Middle frontal gyrus (tissue), 1 donor: Measurements from ENCODE around the gene PRR5L.

Experiments
- DNase-seq: peaks from one replicate; pipeline ENCODE4 v3.0.0-alpha.2; 2015; ENCODE audit warnings: low spot score; ENCODE audit errors: extremely low spot score

PRR5L gene

GRCh38 chr11:36431429-36432092, 135.5 kb downstream of the PRR5L start:
- no peak for DNase-seq

GRCh38 chr11:36432093-36432469, 136.0 kb downstream of the PRR5L start:
- no peak for DNase-seq

GRCh38 chr11:36432738-36433137, 136.7 kb downstream of the PRR5L start:
- no peak for DNase-seq

GRCh38 chr11:36436064-36436463, 140.0 kb downstream of the PRR5L start:
- DNase-seq = no peak

GRCh38 chr11:36436589-36436988, 140.5 kb downstream of the PRR5L start:
- no peak for DNase-seq

GRCh38 chr11:36437413-36437812, 141.3 kb downstream of the PRR5L start:
- no peak for DNase-seq

GRCh38 chr11:36438126-36438525, 142.0 kb downstream of the PRR5L start:
- no peak for DNase-seq

- no peak for DNase-seq
Observed at GRCh38 chr11:36441610-36442208, 145.6 kb downstream of the PRR5L start.

GRCh38 chr11:36443661-36444060, 147.6 kb downstream of the PRR5L start:
- no peak for DNase-seq

GRCh38 chr11:36446135-36446534, 150.0 kb downstream of the PRR5L start:
- no peak for DNase-seq

- DNase-seq = no peak
Observed at GRCh38 chr11:36447514-36447913, 151.4 kb downstream of the PRR5L start.

GRCh38 chr11:36447947-36448346, 151.9 kb downstream of the PRR5L start:
- DNase-seq = no peak

- DNase-seq = no peak
Observed at GRCh38 chr11:36449561-36450096, 153.5 kb downstream of the PRR5L start.

GRCh38 chr11:36450110-36450572, 154.1 kb downstream of the PRR5L start:
- no peak for DNase-seq

- no peak for DNase-seq
Observed at GRCh38 chr11:36451045-36451444, 155.0 kb downstream of the PRR5L start.

- DNase-seq = no peak
Observed at GRCh38 chr11:36451681-36452080, 155.6 kb downstream of the PRR5L start.

- no peak for DNase-seq
Observed at GRCh38 chr11:36452236-36452940, 156.3 kb downstream of the PRR5L start.

- DNase-seq = no peak
Observed at GRCh38 chr11:36452961-36453360, 156.9 kb downstream of the PRR5L start.

GRCh38 chr11:36453678-36454077, 157.6 kb downstream of the PRR5L start:
- no peak for DNase-seq

- DNase-seq = no peak
Observed at GRCh38 chr11:36454551-36454940, 158.5 kb downstream of the PRR5L start.

- no peak for DNase-seq
Observed at GRCh38 chr11:36454941-36455631, 159.0 kb downstream of the PRR5L start.

- no peak for DNase-seq
Observed at GRCh38 chr11:36455658-36456111, 159.6 kb downstream of the PRR5L start.
